COLO829 (cell line): ENCODE measurements around the gene NAT16.

Experiments used
- DNase-seq: peaks from one replicate; pipeline ENCODE4 v3.0.0; 2012; ENCODE audit warnings: low spot score

Gene NAT16

GRCh38 chr7:101170617-101171441 is 9.3 kb downstream of the NAT16 start:
- DNase-seq: no peak

- DNase-seq: peak; percentile 62
Observed at GRCh38 chr7:101169838-101170551, 10.1 kb downstream of the NAT16 start.

- no peak for DNase-seq
Observed at GRCh38 chr7:101169110-101169837, 10.8 kb downstream of the NAT16 start.

- DNase-seq: no peak
Observed at GRCh38 chr7:101168412-101169049, 11.6 kb downstream of the NAT16 start.

GRCh38 chr7:101167645-101168411 is 12.3 kb downstream of the NAT16 start:
- no peak for DNase-seq

- DNase-seq: no peak
Observed at GRCh38 chr7:101166909-101167644, 13.0 kb downstream of the NAT16 start.

GRCh38 chr7:101166648-101166908 is 13.5 kb downstream of the NAT16 start:
- DNase-seq: no peak

GRCh38 chr7:101165958-101166647 is 14.0 kb downstream of the NAT16 start:
- no peak for DNase-seq

- peak; percentile 98 for DNase-seq
Observed at GRCh38 chr7:101165075-101165957, 14.8 kb downstream of the NAT16 start, which contains the start of gene VGF. VGF (minus strand) TSS chr7:101165569; CDS start chr7:101164843, 726 bp downstream.

- DNase-seq: no peak
Observed at GRCh38 chr7:101164071-101164840, 15.8 kb downstream of the NAT16 start.

- DNase-seq: no peak
Observed at GRCh38 chr7:101163279-101164070, 16.6 kb downstream of the NAT16 start.

- DNase-seq: peak; percentile 60
Observed at GRCh38 chr7:101162551-101163278, 17.4 kb downstream of the NAT16 start.

- no peak for DNase-seq
Observed at GRCh38 chr7:101161692-101162471, 18.2 kb downstream of the NAT16 start.

GRCh38 chr7:101160910-101161309 is 19.2 kb downstream of the NAT16 start:
- DNase-seq: no peak

GRCh38 chr7:101159696-101160674 is 20.1 kb downstream of the NAT16 start:
- no peak for DNase-seq
